ENCODE results near the gene TACR2. TPM values are rescaled to one million over a fixed set of nuclear protein-coding genes. Genes with fewer than 3 reads are reported as not detected.
"Not testable (repeated sequence)": the region's sequence is repeated elsewhere in the genome, so short reads cannot be mapped to it uniquely, and the experiment has no call there.

The TACR2 gene
- total and polyA plus RNA-seq, 3 donors from 2014 or later = 0.74 to 0.91 (median 0.87) TPM

DNA sequence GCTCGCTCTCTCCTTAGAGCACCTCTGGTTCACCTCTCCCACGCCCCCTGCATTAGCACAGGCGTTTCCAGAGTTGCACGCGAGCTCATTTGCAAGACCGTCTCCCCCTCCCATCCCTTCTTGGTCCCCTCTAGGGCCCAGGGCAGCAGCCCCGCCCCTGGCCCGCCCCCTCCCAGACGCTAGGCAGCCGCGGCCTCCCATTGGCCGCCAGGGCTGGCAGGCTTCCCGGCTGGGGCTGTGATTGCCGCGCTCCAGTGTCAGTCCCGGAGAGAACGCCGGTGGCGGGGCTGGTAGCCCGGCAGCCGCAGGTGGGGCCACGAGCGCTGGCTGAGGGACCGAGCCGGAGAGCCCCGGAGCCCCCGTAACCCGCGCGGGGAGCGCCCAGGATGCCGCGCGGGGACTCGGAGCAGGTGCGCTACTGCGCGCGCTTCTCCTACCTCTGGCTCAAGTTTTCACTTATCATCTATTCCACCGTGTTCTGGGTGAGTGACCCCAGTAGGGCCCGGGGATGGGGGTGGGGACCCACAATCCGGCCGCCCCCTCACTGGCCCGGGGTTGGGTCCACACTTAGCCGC is 34.6 kb upstream of the TACR2 start, which contains the start of gene TSPAN15:
Gene TSPAN15, plus strand, starts transcription at position 257 of the 575 bp plus-strand sequence. Its CDS starts 130 bp downstream, at position 387.
- TF ChIP-seq POLR2A (IDR thresholded peaks at IDR 0.05) = no peak
- TF ChIP-seq, protein P1, sequence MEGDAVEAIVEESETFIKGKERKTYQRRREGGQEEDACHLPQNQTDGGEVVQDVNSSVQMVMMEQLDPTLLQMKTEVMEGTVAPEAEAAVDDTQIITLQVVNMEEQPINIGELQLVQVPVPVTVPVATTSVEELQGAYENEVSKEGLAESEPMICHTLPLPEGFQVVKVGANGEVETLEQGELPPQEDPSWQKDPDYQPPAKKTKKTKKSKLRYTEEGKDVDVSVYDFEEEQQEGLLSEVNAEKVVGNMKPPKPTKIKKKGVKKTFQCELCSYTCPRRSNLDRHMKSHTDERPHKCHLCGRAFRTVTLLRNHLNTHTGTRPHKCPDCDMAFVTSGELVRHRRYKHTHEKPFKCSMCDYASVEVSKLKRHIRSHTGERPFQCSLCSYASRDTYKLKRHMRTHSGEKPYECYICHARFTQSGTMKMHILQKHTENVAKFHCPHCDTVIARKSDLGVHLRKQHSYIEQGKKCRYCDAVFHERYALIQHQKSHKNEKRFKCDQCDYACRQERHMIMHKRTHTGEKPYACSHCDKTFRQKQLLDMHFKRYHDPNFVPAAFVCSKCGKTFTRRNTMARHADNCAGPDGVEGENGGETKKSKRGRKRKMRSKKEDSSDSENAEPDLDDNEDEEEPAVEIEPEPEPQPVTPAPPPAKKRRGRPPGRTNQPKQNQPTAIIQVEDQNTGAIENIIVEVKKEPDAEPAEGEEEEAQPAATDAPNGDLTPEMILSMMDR (IDR thresholded peaks at IDR 0.05) = no peak
- H3K4me3 ChIP-seq = peak within 1 kb of the TSS; percentile 48 to 67
- no peaks in the 10 kb centered on the region for H3K36me3 ChIP-seq (ENCODE audit: low read depth, missing control alignments)
- H3K4me1 ChIP-seq = peaks cover 7% of the 10 kb centered on the region
- no peaks in the 10 kb centered on the region for H3K27me3 ChIP-seq
- no peak within 1 kb of the TSS for H3K27ac ChIP-seq
- DNase-seq = peak; percentile 94
- WGBS, 2 donors = 1 to 2% methylated on average over 30 to 39 of the region's 45 CpGs
- H3K9me3 ChIP-seq = no peaks in the 10 kb centered on the region
- intact Hi-C loops (cut with DNase I; ENCODE audit: low total_unique reads) = no loop called here

- H3K27ac ChIP-seq; H3K4me1 ChIP-seq; DNase-seq; H3K36me3 ChIP-seq (ENCODE audit: low read depth, missing control alignments); H3K27me3 ChIP-seq; intact Hi-C loops (cut with DNase I; ENCODE audit: low total_unique reads); H3K9me3 ChIP-seq: not testable (repeated sequence)
- peak overlapping the region in 1 of 2 donors; percentile 67 for H3K4me3 ChIP-seq
- WGBS, 2 donors = 69 to 78% methylated on average over 14 to 16 of the region's 16 CpGs
These were observed 33.7 kb upstream of the TACR2 start for GRCh38 chr10:69450395-69450794.

GRCh38 chr10:69449841-69450240 is 33.1 kb upstream of the TACR2 start:
- Histone ChIP-seq H3K36me3 (ENCODE audit: low read depth, missing control alignments) (no peaks in the 10 kb centered on the region), H3K27ac (no peak overlapping the region), H3K9me3 (no peaks in the 10 kb centered on the region), H3K4me1 (peaks cover 7% of the 10 kb centered on the region), H3K4me3 (no peak overlapping the region), H3K27me3 (no peaks in the 10 kb centered on the region)
- intact Hi-C loops (cut with DNase I; ENCODE audit: low total_unique reads) = no loop called here
- WGBS, 2 donors = 13% methylated on average over 1 of the region's 1 CpG; no CpG with 5 or more reads in 1 of the 2 donors
- TF ChIP-seq, protein P1 (IDR thresholded peaks at IDR 0.05) = peak; percentile 41 to 60 (median 58)
- no peak for TF ChIP-seq POLR2A (IDR thresholded peaks at IDR 0.05)
- DNase-seq = peak; percentile 68

GRCh38 chr10:69446650-69447151 is 30.0 kb upstream of the TACR2 start:
- Histone ChIP-seq H3K36me3 (ENCODE audit: low read depth, missing control alignments) (no peaks in the 10 kb centered on the region), H3K27me3 (no peaks in the 10 kb centered on the region), H3K4me3 (no peak overlapping the region), H3K4me1 (peaks cover 7% of the 10 kb centered on the region), H3K27ac (no peak overlapping the region), H3K9me3 (no peaks in the 10 kb centered on the region)
- intact Hi-C loops (cut with DNase I; ENCODE audit: low total_unique reads) = no loop called here
- DNase-seq = no peak
- TF ChIP-seq, protein P1 (IDR thresholded peaks at IDR 0.05) = no peak
- no peak for TF ChIP-seq POLR2A (IDR thresholded peaks at IDR 0.05)
- 57 to 64% methylated on average over 3 of the region's 3 CpGs for WGBS, 2 donors

DNA sequence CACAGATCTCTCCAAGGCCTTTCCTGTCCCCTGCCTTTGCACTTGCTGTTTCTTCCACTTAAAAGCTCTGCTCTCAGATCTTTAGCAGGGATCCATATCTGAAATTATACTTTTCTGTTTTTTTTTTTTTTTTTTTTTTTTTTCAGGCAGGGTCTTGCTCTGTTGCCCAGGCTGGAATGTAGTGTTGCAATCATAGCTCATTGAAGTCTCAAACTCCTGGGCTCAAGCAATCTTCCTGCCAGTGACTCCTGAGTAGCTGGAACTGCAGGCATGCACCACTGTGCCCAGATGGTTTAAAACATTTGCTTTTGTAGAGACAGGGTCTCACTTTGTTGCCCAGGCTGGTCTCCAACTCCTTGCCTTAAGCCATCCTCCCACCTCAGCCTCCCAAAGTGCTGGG is 29.5 kb upstream of the TACR2 start:
- Histone ChIP-seq H3K9me3 (no peaks in the 10 kb centered on the region), H3K4me1 (peaks cover 7% of the 10 kb centered on the region), H3K36me3 (ENCODE audit: low read depth, missing control alignments) (no peaks in the 10 kb centered on the region), H3K4me3 (no peak overlapping the region), H3K27me3 (no peaks in the 10 kb centered on the region), H3K27ac (no peak overlapping the region)
- TF ChIP-seq, protein P1 (IDR thresholded peaks at IDR 0.05) = no peak
- no peak for TF ChIP-seq POLR2A (IDR thresholded peaks at IDR 0.05)
- intact Hi-C loops (cut with DNase I; ENCODE audit: low total_unique reads) = no loop called here
- no peak for DNase-seq

All from testis (tissue), 3 donors.